A549 (cell line): Measurements from ENCODE around the gene PSORS1C1. TPM values are rescaled to one million over a fixed set of nuclear protein-coding genes. Genes with fewer than 3 reads are reported as not detected.

Source experiments
- ATAC-seq, 2 experiments: fragments of 200-7000 bp in 1 of 2; fragments of >200 bp in 1 of 2; cut with Nextera tagmentation in 1 of 2; cut with Tn5 transposase in 1 of 2; 3 replicates each; pipeline versions ENCODE4 v1.8.0 to v1.9.1; 2018 to 2020; ENCODE audit warnings: mild to moderate bottlenecking in 1 of 2, moderate library complexity in 1 of 2
- CTCF ChIA-PET: fragments of 300-600 bp; sonication (Branson Sonifier 250); formaldehyde crosslinking; extraction: SDS; loops from one replicate; lab custom pipeline; 2021; ENCODE audit warnings: antibody characterized with exemption, inconsistent platforms; lab: Yijun Ruan, JAX
- POLR2A ChIA-PET: fragments of 350-600 bp; formaldehyde crosslinking; extraction: SDS; loops from one replicate; lab custom pipeline; 2021; ENCODE audit warnings: antibody characterized with exemption, inconsistent platforms; lab: Yijun Ruan, JAX
- DNase-seq, 2 experiments: peaks; one replicate each; pipeline versions ENCODE4 v3.0.0 to v3.0.0-alpha.2; 2011 to 2016; ENCODE audit warnings: low read depth in 1 of 2, low spot score in 1 of 2
- FAIRE-seq: peaks from 2 replicates; lab custom pipeline; 2011; peaks lifted over from hg19 to GRCh38; lab: Jason Lieb, UNC
- H3K27ac ChIP-seq, 2 experiments: fragments of >200 bp; sonication (Bioruptor Twin); formaldehyde crosslinking; 3 replicates each; pipeline ENCODE4 v1.5.1; 2016 to 2017
- H3K4me1 ChIP-seq: fragments of >200 bp; sonication (Bioruptor Twin); formaldehyde crosslinking; 3 replicates; pipeline ENCODE4 v1.6.1; 2016
- H3K4me2 ChIP-seq: fragments of >200 bp; sonication (Bioruptor Twin); formaldehyde crosslinking; 3 replicates; pipeline ENCODE4 v1.6.1; 2016
- H3K4me3 ChIP-seq: fragments of >200 bp; sonication (Bioruptor Twin); formaldehyde crosslinking; 3 replicates; pipeline ENCODE4 v1.5.1; 2016
- H3K9me3 ChIP-seq: fragments of >200 bp; sonication (Bioruptor Twin); formaldehyde crosslinking; 3 replicates; pipeline ENCODE4 v1.6.1; 2016
- BHLHE40 ChIP-seq: IDR thresholded peaks from 2 replicates; pipeline ENCODE4 v1.6.1; 2012; ENCODE audit warnings: low read depth, low read length, inconsistent platforms
- CHD2 ChIP-seq: fragments of 150-350 bp; IDR thresholded peaks from 2 replicates; pipeline ENCODE4 v1.6.1; 2014; ENCODE audit warnings: low read length; ENCODE audit not compliant: partially characterized antibody
- CHD4 ChIP-seq: fragments of 200-600 bp; sonication (generic); IDR thresholded peaks from 2 replicates; pipeline ENCODE4 v1.6.1; 2016; ENCODE audit warnings: antibody characterized with exemption, mild to moderate bottlenecking, borderline replicate concordance
- EHMT2 ChIP-seq: fragments of 200-600 bp; sonication (generic); IDR thresholded peaks from 2 replicates; pipeline ENCODE4 v1.6.1; 2016; ENCODE audit warnings: antibody characterized with exemption, low read depth, mild to moderate bottlenecking, moderate library complexity
- FOSL2 ChIP-seq, 2 experiments: fragments of 450-650 bp in 1 of 2; fragments of >200 bp in 1 of 2; sonication (Bioruptor Twin) in 1 of 2; formaldehyde crosslinking; IDR thresholded peaks; 2 replicates each; pipeline versions ENCODE4 v1.5.0 to v1.6.1; 2016 to 2020; ENCODE audit warnings: mild to moderate bottlenecking in 1 of 2, moderate library complexity in 1 of 2
- FOXS1 ChIP-seq: fragments of 250-450 bp; sonication (Bioruptor Pico); IDR thresholded peaks from 2 replicates; pipeline ENCODE4 v1.5.0; 2020; ENCODE audit warnings: mild to moderate bottlenecking, moderate library complexity
- HDAC2 ChIP-seq: fragments of 200-600 bp; sonication (generic); IDR thresholded peaks from 2 replicates; pipeline ENCODE4 v1.6.1; 2016
- HEYL ChIP-seq: fragments of 250-450 bp; sonication (Bioruptor Pico); IDR thresholded peaks from 2 replicates; pipeline ENCODE4 v1.8.0; 2021; ENCODE audit warnings: mild to moderate bottlenecking, moderate library complexity
- HMGXB4 ChIP-seq: fragments of 250-450 bp; sonication (Bioruptor Pico); IDR thresholded peaks from 2 replicates; pipeline ENCODE4 v1.5.0; 2021; ENCODE audit warnings: mild to moderate bottlenecking, moderate library complexity, borderline replicate concordance
- HOXB13 ChIP-seq: fragments of 250-450 bp; sonication (Bioruptor Pico); IDR thresholded peaks from 2 replicates; pipeline ENCODE4 v1.5.0; 2020; ENCODE audit warnings: low read depth, mild to moderate bottlenecking, moderate library complexity
- JUN ChIP-seq, 2 experiments: fragments of >200 bp; sonication (Bioruptor Twin); formaldehyde crosslinking; IDR thresholded peaks; 2 replicates in 1 of 2; 3 replicates in 1 of 2; pipeline ENCODE4 v1.6.1; 2016 to 2017
- MAZ ChIP-seq: fragments of 150-350 bp; IDR thresholded peaks from 2 replicates; pipeline ENCODE4 v1.6.1; 2014; ENCODE audit warnings: antibody characterized with exemption, low read depth, low read length, borderline replicate concordance
- NFE2L2 ChIP-seq: fragments of 150-350 bp; conservative IDR thresholded peaks from 2 replicates; pipeline ENCODE4 v1.6.1; 2014; ENCODE audit warnings: low read length
- POLR2AphosphoS2 ChIP-seq: conservative IDR thresholded peaks from 2 replicates; pipeline ENCODE4 v1.6.1; 2012; ENCODE audit warnings: low read length, improper control_type of control experiment, inconsistent platforms
- RAD21 ChIP-seq, 2 experiments: fragments of >200 bp in 1 of 2; sonication (Bioruptor Twin) in 1 of 2; formaldehyde crosslinking in 1 of 2; IDR thresholded peaks in 1 of 2; conservative IDR thresholded peaks in 1 of 2; 2 replicates in 1 of 2; 3 replicates in 1 of 2; pipeline ENCODE4 v1.6.1; 2012 to 2018; ENCODE audit warnings: inconsistent platforms in 1 of 2
- RCOR1 ChIP-seq: fragments of 150-350 bp; IDR thresholded peaks from 2 replicates; pipeline ENCODE4 v1.6.1; 2014; ENCODE audit warnings: antibody characterized with exemption, low read length, low read depth
- SMC3 ChIP-seq: fragments of >200 bp; sonication (Bioruptor Twin); formaldehyde crosslinking; IDR thresholded peaks from 3 replicates; pipeline ENCODE4 v1.6.1; 2018; ENCODE audit warnings: inconsistent platforms
- TP53 ChIP-seq: fragments of 250-450 bp; sonication (Bioruptor Pico); IDR thresholded peaks from 2 replicates; pipeline ENCODE4 v1.5.0; 2021; ENCODE audit warnings: mild to moderate bottlenecking, moderate library complexity
- ZC3H11A ChIP-seq: fragments of 450-650 bp; IDR thresholded peaks from 2 replicates; pipeline ENCODE4 v1.6.1; 2014; ENCODE audit warnings: antibody characterized with exemption, mild to moderate bottlenecking
- ZFP36 ChIP-seq: fragments of 450-650 bp; IDR thresholded peaks from 2 replicates; pipeline ENCODE4 v1.6.1; 2014; ENCODE audit warnings: borderline replicate concordance; ENCODE audit not compliant: partially characterized antibody
- ZNF302 ChIP-seq: fragments of 250-450 bp; sonication (Bioruptor Pico); IDR thresholded peaks from 2 replicates; pipeline ENCODE4 v1.9.0; 2021; ENCODE audit warnings: inconsistent platforms, mild to moderate bottlenecking, moderate library complexity
- WGBS: methylation state at CpG from one replicate; pipeline ENCODE4 v1.1.6; 2017; ENCODE audit errors: missing lambda C conversion rate; 5-methylcytosine and 5-hydroxymethylcytosine counted together
- polyA plus RNA-seq, 4 experiments: library from polyadenylated mRNA; depleted of rRNA in 3 of 4; stranded (reverse); fragments of >200 nt; fragmentation: RNase III in 1 of 4; extraction: RNeasy Plus Mini Kit Qiagen cat#74134 plus additional on column Dnase treatment in 1 of 4; gene quantifications; 2 replicates in 3 of 4; 3 replicates in 1 of 4; pipeline ENCODE4 v1.2.3, GENCODE V29; 2011 to 2017
- TF ChIP-seq, protein P1 (sequence below): fragments of >200 bp; sonication (Bioruptor Twin); formaldehyde crosslinking; IDR thresholded peaks from 3 replicates; pipeline ENCODE4 v1.5.1; 2016
- TF ChIP-seq, protein P2 (sequence below): IDR thresholded peaks from 2 replicates; pipeline ENCODE4 v1.6.1; 2012
- TF ChIP-seq, protein P3 (sequence below): fragments of >200 bp; sonication (Bioruptor Twin); formaldehyde crosslinking; IDR thresholded peaks from 2 replicates; pipeline ENCODE4 v1.6.1; 2016

PSORS1C1 gene
- polyA plus RNA-seq, 2 of the 4 experiments (the other 2 are of a cell fraction), result 2.3 to 4.3 TPM

DNA sequence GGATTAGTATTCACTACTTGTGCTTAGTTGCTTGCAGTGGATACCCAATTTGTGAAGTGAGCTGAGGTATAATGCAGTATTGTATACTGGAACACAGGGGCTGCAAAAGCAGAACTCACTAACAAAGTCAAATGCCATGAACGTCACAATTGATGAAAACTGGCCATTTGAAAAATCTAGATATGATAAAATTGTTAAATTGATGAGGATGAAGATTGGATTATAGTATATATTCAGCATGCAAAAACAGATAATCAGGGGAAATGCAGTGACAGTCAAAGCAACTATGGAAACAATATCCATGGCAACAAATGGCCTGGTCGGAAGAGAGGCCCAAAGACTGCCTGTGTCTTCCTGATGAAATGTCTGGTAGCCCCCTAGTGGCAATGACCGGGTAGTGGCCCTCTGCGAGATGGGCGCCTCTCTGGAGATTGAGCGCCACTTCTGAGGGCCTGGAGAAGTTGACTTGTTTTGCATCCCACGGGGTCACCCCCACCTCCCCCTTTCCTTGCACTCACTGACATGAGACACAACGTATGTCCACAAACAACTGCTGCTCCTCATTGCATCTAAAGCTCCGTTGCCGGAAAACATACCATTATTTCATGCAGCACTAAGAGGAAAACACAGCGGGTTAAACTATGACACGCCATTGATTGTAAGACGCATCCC lies 45.8 kb upstream of the PSORS1C1 start:
- TF ChIP-seq, protein P1, sequence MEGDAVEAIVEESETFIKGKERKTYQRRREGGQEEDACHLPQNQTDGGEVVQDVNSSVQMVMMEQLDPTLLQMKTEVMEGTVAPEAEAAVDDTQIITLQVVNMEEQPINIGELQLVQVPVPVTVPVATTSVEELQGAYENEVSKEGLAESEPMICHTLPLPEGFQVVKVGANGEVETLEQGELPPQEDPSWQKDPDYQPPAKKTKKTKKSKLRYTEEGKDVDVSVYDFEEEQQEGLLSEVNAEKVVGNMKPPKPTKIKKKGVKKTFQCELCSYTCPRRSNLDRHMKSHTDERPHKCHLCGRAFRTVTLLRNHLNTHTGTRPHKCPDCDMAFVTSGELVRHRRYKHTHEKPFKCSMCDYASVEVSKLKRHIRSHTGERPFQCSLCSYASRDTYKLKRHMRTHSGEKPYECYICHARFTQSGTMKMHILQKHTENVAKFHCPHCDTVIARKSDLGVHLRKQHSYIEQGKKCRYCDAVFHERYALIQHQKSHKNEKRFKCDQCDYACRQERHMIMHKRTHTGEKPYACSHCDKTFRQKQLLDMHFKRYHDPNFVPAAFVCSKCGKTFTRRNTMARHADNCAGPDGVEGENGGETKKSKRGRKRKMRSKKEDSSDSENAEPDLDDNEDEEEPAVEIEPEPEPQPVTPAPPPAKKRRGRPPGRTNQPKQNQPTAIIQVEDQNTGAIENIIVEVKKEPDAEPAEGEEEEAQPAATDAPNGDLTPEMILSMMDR, result peak; percentile 62
- TF ChIP-seq POLR2AphosphoS2, result no peak
- TF ChIP-seq RAD21 (conservative IDR thresholded peaks at IDR 0.05 in 1 of 2, IDR thresholded peaks at IDR 0.05 in 1 of 2), result peak; percentile 65 to 66
- TF ChIP-seq SMC3, result peak; percentile 77
- H3K4me2 ChIP-seq, result no peak overlapping the region
- WGBS, result 61% methylated on average over 8 of the region's 13 CpGs
- CTCF ChIA-PET, result interaction anchor here (0.9 to 8.3 kb wide), 24 partner anchors 8 to 339 kb away, joined by 3 to 143 read pairs (median 4); partner anchors contain the start of genes GTF2H4, MUC22, MUCL3 and SFTA2
- H3K9me3 ChIP-seq, result no peaks in the 10 kb centered on the region
- POLR2A ChIA-PET, result no interaction called here
- H3K4me1 ChIP-seq, result peaks cover 12% of the 10 kb centered on the region
- DNase-seq (peak; percentile 59 to 80), ATAC-seq (peak; percentile 90 to 95), FAIRE-seq (no peak)
- no peak overlapping the region for H3K27ac ChIP-seq
- no peak overlapping the region for H3K4me3 ChIP-seq

GRCh38 chr6:31070711-31071197 lies 43.8 kb upstream of the PSORS1C1 start:
- H3K9me3 ChIP-seq, result no peaks in the 10 kb centered on the region
- peak; percentile 98 to 99 for ATAC-seq
- POLR2A ChIA-PET, result interaction anchor here (1.0 to 1.4 kb wide), 2 partner anchors 155 to 157 kb away, joined by 7 to 10 read pairs; partner anchors contain the start of gene VARS2
- FAIRE-seq, result no peak
- DNase-seq, result peak; percentile 47 to 75
- H3K27ac ChIP-seq, result 0 out of 6 replicates have a peak overlapping the region, but pooled peaks of 1 of the 2 experiments have one; percentile 16
- no peak overlapping the region for H3K4me2 ChIP-seq
- 25% methylated on average over 6 of the region's 6 CpGs for WGBS
- H3K4me3 ChIP-seq, result no peak overlapping the region
- CTCF ChIA-PET, result interaction anchor here (0.7 to 8.3 kb wide), 30 partner anchors 10 to 392 kb away, joined by 3 to 143 read pairs (median 5); partner anchors contain the start of genes GTF2H4, MUCL3 and VARS2
- TF ChIP-seq HEYL (no peak), FOSL2 (IDR thresholded peaks at IDR 0.05) (no peak), FOSL2 (CRISPR knock-in tag; IDR thresholded peaks at IDR 0.05) (no peak), CHD4 (no peak), FOXS1 (CRISPR knock-in tag) (no peak), BHLHE40 (no peak), ZNF302 (CRISPR knock-in tag) (no peak), ZFP36 (no peak), HDAC2 (no peak), TP53 (CRISPR knock-in tag) (no peak), SMC3 (peak; percentile 68), HOXB13 (CRISPR knock-in tag) (no peak), NFE2L2 (no peak), JUN (IDR thresholded peaks at IDR 0.05) (no peak), EHMT2 (no peak), MAZ (no peak), POLR2AphosphoS2 (no peak), HMGXB4 (no peak), RCOR1 (no peak), CHD2 (no peak), ZC3H11A (no peak), RAD21 (conservative IDR thresholded peaks at IDR 0.05 in 1 of 2, IDR thresholded peaks at IDR 0.05 in 1 of 2) (peak; percentile 72 to 79)
- TF ChIP-seq, protein P2, sequence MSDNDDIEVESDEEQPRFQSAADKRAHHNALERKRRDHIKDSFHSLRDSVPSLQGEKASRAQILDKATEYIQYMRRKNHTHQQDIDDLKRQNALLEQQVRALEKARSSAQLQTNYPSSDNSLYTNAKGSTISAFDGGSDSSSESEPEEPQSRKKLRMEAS, result no peak
- TF ChIP-seq, protein P3, sequence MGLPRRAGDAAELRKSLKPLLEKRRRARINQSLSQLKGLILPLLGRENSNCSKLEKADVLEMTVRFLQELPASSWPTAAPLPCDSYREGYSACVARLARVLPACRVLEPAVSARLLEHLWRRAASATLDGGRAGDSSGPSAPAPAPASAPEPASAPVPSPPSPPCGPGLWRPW, result no peak
- TF ChIP-seq, protein P1, result peak; percentile 55
- H3K4me1 ChIP-seq, result peaks cover 12% of the 10 kb centered on the region
